Measurements from ENCODE around the gene SLCO4A1.

- TF ChIP-seq, protein P1, sequence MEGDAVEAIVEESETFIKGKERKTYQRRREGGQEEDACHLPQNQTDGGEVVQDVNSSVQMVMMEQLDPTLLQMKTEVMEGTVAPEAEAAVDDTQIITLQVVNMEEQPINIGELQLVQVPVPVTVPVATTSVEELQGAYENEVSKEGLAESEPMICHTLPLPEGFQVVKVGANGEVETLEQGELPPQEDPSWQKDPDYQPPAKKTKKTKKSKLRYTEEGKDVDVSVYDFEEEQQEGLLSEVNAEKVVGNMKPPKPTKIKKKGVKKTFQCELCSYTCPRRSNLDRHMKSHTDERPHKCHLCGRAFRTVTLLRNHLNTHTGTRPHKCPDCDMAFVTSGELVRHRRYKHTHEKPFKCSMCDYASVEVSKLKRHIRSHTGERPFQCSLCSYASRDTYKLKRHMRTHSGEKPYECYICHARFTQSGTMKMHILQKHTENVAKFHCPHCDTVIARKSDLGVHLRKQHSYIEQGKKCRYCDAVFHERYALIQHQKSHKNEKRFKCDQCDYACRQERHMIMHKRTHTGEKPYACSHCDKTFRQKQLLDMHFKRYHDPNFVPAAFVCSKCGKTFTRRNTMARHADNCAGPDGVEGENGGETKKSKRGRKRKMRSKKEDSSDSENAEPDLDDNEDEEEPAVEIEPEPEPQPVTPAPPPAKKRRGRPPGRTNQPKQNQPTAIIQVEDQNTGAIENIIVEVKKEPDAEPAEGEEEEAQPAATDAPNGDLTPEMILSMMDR (IDR thresholded peaks at IDR 0.05), result no peak
- TF ChIP-seq POLR2A (IDR thresholded peaks at IDR 0.05) (no peak), EP300 (IDR thresholded peaks at IDR 0.05) (no peak)
These were observed 5.9 kb upstream of the SLCO4A1 start for GRCh38 chr20:62636446-62636845.

Measured in ovary (tissue), 3 donors.